ENCODE results near the gene CACNB2.

CACNB2 gene

DNA sequence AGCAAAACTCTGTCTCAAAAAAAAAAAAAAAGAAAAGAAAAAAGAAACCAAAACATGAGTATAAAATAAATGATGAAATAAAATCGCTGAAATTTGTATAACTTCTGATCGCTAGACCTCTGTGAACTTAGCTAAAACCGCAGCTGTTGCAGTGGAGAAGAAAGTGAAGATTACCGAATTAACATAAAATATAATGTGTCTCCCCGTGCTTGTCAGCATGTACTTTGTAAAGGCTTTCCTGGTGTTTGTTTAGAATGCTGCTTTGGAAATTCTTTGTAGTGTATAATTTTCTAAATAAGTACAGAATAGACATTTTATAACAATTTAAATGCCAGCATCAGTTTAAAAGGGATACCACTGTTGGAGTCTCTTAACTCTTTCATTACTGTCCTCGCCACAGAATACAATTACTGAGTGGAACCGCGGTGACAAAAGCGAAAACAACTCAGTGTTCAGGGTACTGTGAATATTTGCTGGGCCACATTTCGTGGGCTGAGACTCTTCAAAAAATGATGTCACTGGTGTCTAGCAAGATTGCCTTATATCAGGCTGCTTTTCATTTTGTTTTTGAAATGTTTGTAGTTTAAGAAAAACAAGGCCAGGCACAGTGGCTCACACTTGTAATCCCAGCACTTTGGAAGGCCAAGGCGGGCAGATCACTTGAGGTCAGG lies 343.4 kb downstream of the CACNB2 start:
- TF ChIP-seq GATA2 (IDR thresholded peaks at IDR 0.05; ENCODE audit: low read depth, low read length) (no peak), GATA3 (IDR thresholded peaks at IDR 0.05; ENCODE audit: low read depth, low read length) (no peak)

DNA sequence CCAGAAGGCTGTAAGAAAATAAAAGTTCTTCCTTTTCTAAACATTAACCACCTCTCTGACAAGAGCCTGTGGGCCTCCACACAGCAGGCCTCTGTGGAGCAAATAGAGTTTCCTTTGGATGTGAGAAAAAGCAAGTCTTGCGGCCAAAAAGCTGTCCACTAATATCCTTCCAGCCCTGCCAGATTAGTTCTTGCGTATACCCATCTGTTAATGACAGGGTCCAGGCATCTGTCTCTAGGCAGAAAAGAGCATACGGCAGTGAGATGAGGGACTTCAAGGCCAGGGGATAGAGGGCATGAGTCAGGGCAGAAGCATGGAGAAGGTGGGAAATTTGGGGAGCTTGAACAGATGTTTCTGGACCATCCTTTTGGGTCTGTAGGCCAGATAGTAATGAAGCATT lies 346.2 kb downstream of the CACNB2 start:
- no peak for TF ChIP-seq GATA3 (IDR thresholded peaks at IDR 0.05; ENCODE audit: low read depth, low read length)
- no peak for TF ChIP-seq GATA2 (IDR thresholded peaks at IDR 0.05; ENCODE audit: low read depth, low read length)

DNA sequence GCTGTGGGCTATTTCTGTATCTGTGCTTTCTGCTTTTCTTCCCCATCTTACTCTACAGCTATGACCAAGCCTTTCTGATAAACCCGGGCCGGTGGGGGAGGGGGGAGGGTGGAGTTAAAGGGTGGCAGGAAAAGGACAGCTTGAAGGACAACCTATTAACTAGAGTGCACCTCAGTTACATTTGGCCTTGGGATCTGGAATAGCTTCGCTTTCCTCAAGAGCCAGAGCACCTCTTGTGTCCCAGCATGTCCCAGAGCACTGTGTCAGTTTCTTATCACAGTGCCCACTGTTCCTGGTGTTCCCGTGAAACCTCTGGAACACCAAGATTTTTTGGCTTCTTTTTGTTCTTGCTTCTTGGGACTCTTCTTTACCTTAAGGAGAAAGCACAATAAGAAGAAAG lies 350.5 kb downstream of the CACNB2 start:
- TF ChIP-seq GATA3 (IDR thresholded peaks at IDR 0.05; ENCODE audit: low read depth, low read length), result no peak
- no peak for TF ChIP-seq GATA2 (IDR thresholded peaks at IDR 0.05; ENCODE audit: low read depth, low read length)

DNA sequence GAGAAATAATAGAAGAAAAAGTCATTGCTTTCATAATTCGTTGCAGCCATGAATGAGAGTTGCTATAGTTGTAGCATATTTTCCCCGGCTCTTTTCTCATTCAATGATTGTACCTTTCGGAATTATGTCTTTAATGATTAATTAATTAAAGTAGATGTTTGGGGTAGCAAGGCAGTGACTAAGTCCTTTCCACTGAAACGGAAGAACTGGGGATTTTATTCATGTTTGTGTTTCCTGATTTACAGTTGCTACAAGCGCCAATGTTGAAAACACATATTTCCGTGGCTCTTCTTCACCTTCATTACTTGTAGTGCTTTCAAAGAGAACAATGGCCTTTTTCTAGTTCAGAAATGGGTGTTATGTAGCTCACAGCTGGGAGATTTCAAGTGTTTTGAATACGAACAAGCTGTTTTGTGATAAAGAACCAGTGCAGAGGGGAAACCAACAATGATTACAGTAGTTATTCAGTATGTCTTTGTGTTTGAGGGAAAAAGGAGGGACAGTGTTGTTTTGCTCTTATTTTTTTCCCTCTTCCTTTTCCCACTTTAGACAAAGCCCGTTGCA lies 357.7 kb downstream of the CACNB2 start:
- no peak for TF ChIP-seq GATA2 (IDR thresholded peaks at IDR 0.05; ENCODE audit: low read depth, low read length)
- TF ChIP-seq GATA3 (IDR thresholded peaks at IDR 0.05; ENCODE audit: low read depth, low read length), result no peak

DNA sequence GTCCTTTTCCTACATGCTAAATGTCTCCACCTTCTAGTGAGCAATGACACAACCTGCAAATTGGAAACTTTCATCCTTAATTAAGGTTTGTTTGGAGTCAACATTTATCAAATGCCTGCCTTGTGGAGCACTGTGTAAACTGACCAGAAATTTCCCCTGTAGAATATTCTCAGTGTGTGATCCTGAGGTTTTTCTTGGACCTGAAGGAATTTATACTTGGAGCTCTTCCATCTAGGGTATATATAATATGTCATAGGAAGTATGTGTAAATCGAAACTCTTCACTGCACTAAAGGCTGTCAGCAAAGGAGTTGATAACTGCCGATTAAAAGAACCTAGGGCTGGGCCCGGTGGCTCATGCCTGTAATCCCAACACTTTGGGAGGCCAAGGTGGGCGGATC lies 358.8 kb downstream of the CACNB2 start:
- no peak for TF ChIP-seq GATA3 (IDR thresholded peaks at IDR 0.05; ENCODE audit: low read depth, low read length)
- TF ChIP-seq GATA2 (IDR thresholded peaks at IDR 0.05; ENCODE audit: low read depth, low read length), result no peak

DNA sequence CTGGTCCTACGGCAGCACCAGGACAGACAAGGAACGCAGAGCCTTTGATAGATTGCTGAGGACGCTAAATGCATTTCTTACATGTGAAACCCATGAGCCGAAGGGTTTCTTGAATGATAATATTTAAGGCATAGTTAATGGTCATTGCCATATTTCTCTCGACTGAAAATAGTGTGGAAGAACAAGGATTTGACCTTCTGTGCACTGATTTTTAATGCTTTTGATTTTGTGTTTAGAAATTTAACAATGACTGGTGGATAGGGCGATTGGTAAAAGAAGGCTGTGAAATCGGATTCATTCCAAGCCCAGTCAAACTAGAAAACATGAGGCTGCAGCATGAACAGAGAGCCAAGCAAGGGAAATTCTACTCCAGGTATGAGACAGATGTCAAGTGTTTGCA lies 360.4 kb downstream of the CACNB2 start:
- TF ChIP-seq GATA2 (IDR thresholded peaks at IDR 0.05; ENCODE audit: low read depth, low read length) (no peak), GATA3 (IDR thresholded peaks at IDR 0.05; ENCODE audit: low read depth, low read length) (no peak)

DNA sequence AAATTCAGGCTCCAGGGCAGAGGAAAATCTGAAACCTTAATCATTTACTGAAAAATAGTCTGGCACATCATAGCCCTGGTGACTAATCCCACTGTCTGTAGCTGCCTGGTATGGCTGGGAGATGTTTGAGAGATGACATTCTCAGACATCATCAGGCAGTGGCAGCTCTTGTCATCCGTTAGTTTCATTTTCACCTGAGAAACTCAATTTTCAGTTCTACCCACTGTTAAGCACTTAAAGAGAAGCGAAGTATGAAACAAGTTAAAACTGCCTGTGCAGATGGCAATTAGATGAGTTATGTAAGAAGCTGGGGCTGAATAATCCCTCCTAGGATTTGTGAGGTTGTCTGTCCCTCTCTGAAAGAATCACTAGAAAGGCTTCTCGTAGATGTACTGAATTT lies 361.0 kb downstream of the CACNB2 start:
- TF ChIP-seq GATA2 (IDR thresholded peaks at IDR 0.05; ENCODE audit: low read depth, low read length) (no peak), GATA3 (IDR thresholded peaks at IDR 0.05; ENCODE audit: low read depth, low read length) (no peak)

DNA sequence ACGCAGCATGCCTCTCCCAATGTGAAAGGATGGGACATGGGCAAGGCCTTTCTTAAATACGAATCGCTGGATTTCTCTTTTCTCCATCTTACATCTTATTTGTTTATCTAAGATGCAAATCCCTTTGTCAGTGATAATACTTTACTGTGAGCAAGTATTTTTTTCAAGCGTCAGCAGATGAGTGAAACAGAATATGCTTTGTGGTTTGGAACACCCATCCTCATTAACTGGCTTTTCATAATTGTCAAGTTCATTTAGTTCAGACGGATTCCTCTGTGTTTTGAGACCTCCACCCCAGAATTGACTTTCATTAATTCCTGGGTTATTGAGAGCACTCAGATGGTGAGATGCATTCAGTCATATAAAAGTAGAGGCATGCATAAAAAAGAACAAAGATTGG lies 361.4 kb downstream of the CACNB2 start:
- TF ChIP-seq GATA2 (IDR thresholded peaks at IDR 0.05; ENCODE audit: low read depth, low read length) (no peak), GATA3 (IDR thresholded peaks at IDR 0.05; ENCODE audit: low read depth, low read length) (no peak)

DNA sequence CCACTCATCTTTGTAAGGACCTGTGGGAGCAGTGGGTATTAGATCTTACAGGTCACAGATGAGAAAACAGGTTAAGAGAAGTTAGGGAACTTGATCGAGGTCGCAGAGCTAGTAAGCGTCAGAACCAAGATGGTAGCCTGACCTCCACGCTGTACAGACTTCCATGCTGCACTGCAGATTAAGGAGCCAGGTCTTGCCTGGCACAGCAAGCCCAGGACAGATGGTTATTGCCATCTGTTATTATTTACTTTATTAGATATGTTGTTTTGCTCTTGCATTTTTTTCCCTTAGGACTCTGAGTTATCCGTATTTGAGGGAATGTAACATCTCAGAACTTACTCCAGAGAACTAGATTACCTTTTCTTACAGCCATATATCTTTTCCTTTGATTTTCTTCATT lies 363.9 kb downstream of the CACNB2 start:
- no peak for TF ChIP-seq GATA2 (IDR thresholded peaks at IDR 0.05; ENCODE audit: low read depth, low read length)
- TF ChIP-seq GATA3 (IDR thresholded peaks at IDR 0.05; ENCODE audit: low read depth, low read length), result no peak

DNA sequence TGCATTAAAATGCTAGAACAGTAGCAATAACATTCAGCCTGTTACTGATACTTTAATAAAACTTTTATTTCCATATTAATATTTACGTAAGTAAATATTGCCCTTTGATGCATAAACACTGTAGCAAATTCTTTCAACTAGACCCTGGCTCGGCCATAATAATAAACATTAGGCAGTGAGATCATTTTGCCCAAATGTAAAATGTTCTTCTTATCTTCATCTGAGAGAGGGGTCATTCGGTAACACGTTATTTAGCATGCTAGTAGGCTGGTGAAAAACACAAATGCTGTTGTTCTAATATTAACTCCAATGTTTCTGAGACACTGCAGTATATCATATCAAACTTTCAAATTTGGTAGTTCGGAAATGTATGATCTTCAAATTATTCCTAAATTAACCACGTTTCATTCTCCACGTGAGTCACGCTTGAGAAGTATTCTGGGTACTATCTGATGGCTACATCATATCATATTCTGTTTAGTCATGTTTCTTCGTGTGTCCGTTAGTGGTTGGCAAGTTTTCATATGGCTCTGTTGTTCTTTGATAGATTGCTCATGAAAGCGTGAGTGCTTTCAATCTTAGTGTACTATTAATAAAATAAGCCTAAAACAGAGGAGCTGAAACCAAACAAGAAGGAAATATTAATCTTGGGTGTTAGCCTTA lies 365.4 kb downstream of the CACNB2 start:
- no peak for TF ChIP-seq GATA3 (IDR thresholded peaks at IDR 0.05; ENCODE audit: low read depth, low read length)
- TF ChIP-seq GATA2 (IDR thresholded peaks at IDR 0.05; ENCODE audit: low read depth, low read length), result no peak

DNA sequence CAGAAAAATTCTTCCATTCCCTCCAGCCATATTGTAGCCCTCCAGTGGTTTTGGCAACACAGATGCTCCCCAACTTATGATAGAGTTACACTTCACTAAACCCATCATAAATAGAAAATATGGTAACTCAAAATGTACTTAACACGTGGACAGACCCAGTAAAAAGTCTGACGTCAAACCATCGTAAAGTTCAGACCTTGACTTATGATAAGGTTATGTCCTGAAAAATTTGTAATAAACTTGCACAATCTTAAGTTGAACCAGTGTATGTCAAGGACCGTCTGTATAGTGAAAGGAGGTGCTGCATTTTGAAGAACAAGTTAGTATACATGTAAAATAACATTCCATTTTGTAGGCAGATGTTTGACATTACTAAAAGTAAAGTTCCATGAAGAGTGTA lies 368.4 kb downstream of the CACNB2 start:
- TF ChIP-seq GATA3 (IDR thresholded peaks at IDR 0.05; ENCODE audit: low read depth, low read length), result no peak
- TF ChIP-seq GATA2 (IDR thresholded peaks at IDR 0.05; ENCODE audit: low read depth, low read length), result no peak

DNA sequence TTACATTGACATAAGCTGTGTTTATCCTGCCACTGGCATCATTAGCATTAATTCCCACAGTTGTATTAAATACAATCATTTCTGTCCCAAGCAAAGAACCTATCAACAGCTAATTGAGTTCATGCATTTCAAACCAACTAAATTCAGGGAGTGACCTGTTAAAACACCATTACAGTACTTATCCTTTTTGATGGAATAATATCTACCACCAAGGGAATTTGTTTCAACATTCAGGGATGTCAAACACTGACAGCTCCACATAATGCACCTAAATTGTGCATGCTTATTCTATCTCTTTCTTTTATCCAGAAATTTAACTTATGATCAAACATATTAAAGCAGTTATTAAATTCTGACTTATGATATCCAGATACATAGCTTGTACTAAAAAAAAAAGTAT lies 374.3 kb downstream of the CACNB2 start:
- TF ChIP-seq GATA2 (IDR thresholded peaks at IDR 0.05; ENCODE audit: low read depth, low read length) (no peak), GATA3 (IDR thresholded peaks at IDR 0.05; ENCODE audit: low read depth, low read length) (no peak)

DNA sequence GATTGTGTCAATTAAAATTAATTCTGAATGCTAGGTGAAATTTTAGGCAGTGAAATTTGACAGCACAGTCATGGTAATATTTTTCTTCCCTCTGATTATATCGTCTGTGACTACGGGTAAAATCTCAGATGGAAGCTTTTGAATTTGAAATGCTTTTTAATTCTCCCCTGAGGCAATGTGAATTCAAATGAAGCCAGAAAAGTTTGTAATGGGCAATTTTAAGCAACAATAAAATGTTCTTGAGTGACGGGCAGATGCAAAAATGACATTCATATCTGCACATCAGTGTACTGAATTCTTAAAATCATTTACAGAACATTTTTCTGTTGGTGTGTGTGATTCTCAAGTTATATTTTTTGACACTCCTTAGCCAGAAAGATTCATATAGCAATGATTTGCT lies 376.6 kb downstream of the CACNB2 start:
- TF ChIP-seq GATA2 (IDR thresholded peaks at IDR 0.05; ENCODE audit: low read depth, low read length), result peak; percentile 57; the same call in 1 of the 2 replicates
- peak; percentile 58 for TF ChIP-seq GATA3 (IDR thresholded peaks at IDR 0.05; ENCODE audit: low read depth, low read length)

DNA sequence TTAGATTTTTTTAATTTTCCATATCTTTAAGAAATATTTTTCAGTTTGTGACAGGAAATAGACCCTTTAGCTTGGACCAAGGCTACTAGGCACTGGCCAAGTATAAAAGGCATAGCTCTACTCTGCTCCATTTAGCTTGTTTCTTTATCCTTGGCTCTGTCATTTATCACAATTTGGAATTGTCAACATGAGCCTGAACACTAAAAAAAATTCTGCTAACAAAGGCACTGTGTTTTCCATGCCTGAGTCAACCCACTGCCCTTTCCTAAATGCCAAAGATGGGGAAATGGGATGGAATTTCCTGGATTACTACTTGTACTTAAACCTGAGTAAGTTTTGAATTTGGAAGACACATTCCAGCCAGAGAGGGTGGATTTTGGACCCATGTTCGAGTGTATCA lies 382.8 kb downstream of the CACNB2 start:
- TF ChIP-seq GATA2 (IDR thresholded peaks at IDR 0.05; ENCODE audit: low read depth, low read length), result no peak
- TF ChIP-seq GATA3 (IDR thresholded peaks at IDR 0.05; ENCODE audit: low read depth, low read length), result no peak

DNA sequence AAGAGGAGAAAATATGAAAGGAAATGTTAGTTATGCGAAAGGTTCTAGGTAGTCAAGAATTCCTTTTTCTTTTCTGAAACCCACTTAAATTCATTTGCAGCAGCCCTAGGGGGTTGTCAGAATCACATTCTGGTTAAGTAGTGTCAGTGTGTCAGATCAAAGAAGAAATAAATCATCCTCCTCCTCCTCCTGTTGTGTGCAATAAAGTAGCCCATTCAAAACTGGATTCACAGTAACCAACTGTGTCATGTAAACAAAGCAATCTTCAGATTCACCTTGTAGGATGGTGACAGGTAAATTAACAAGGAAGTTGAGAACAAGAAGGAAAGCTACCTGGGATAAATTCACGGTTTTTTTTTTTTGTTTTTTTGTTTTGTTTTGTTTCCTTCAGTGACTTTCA lies 383.6 kb downstream of the CACNB2 start:
- no peak for TF ChIP-seq GATA2 (IDR thresholded peaks at IDR 0.05; ENCODE audit: low read depth, low read length)
- TF ChIP-seq GATA3 (IDR thresholded peaks at IDR 0.05; ENCODE audit: low read depth, low read length), result no peak

All from SH-SY5Y (cell line).